Neural cell (in vitro differentiated cells): ENCODE data around the gene METTL1. TPM values are rescaled to one million over a fixed set of nuclear protein-coding genes. Genes with fewer than 3 reads are reported as not detected.

Source experiments
- H2AFZ ChIP-seq: fragments of 200-600, 300-800 bp; sonication (generic), shearing (Covaris generic); 2 replicates; pipeline ENCODE4 v1.6.0; 2014; ENCODE audit warnings: low read depth, mild to moderate bottlenecking, antibody characterized with exemption, low read length, moderate library complexity
- H3F3A ChIP-seq: fragments of 200-600 bp; shearing (Covaris generic); 2 replicates; pipeline ENCODE4 v1.6.1; 2016; ENCODE audit warnings: mild to moderate bottlenecking, moderate library complexity, mixed read lengths, antibody characterized with exemption, low read length; ENCODE audit not compliant: insufficient read depth, poor library complexity, severe bottlenecking
- H3K27ac ChIP-seq: fragments of 200-600, 300-800 bp; sonication (generic), shearing (Covaris generic); 2 replicates; pipeline ENCODE4 v1.5.1; 2014; ENCODE audit warnings: mild to moderate bottlenecking, low read length, moderate library complexity
- H3K27me3 ChIP-seq: fragments of 300-800, 200-600 bp; sonication (generic), shearing (Covaris generic); 2 replicates; pipeline ENCODE4 v1.6.0; 2014; ENCODE audit warnings: mild to moderate bottlenecking, low read depth, low read length, moderate library complexity; ENCODE audit not compliant: insufficient read depth
- H3K36me3 ChIP-seq: fragments of 300-800, 200-600 bp; sonication (generic), shearing (Covaris generic); 2 replicates; pipeline ENCODE4 v1.5.1; 2014; ENCODE audit warnings: mild to moderate bottlenecking, antibody characterized with exemption, low read length, moderate library complexity; ENCODE audit not compliant: insufficient read depth
- H3K4me2 ChIP-seq: fragments of 300-800, 200-600 bp; sonication (generic), shearing (Covaris generic); 2 replicates; pipeline ENCODE4 v1.6.0; 2014; ENCODE audit warnings: mild to moderate bottlenecking, low read length
- H3K4me3 ChIP-seq: fragments of 300-800, 200-600 bp; sonication (generic), shearing (Covaris generic); 2 replicates; pipeline ENCODE4 v1.5.1; 2014; ENCODE audit warnings: mild to moderate bottlenecking, low read length, moderate library complexity
- H3K79me2 ChIP-seq: fragments of 200-600 bp; shearing (Covaris generic); replicated peaks from 2 replicates; pipeline ENCODE4 v1.6.0; 2014; ENCODE audit warnings: mild to moderate bottlenecking, low read length, moderate library complexity; ENCODE audit not compliant: insufficient read depth
- H3K9ac ChIP-seq: fragments of 300-800, 200-600 bp; sonication (generic), shearing (Covaris generic); 2 replicates; pipeline ENCODE4 v1.6.1; 2016; ENCODE audit warnings: mild to moderate bottlenecking, low read length, mixed read lengths
- H3K9me2 ChIP-seq: fragments of 200-600 bp; shearing (Covaris generic); 2 replicates; pipeline ENCODE4 v1.6.1; 2016; ENCODE audit warnings: mild to moderate bottlenecking, low read length, mixed read lengths; ENCODE audit not compliant: insufficient read depth
- H3K9me3 ChIP-seq: fragments of 200-600, 300-800 bp; sonication (generic), shearing (Covaris generic); 2 replicates; pipeline ENCODE4 v1.6.1; 2016; ENCODE audit warnings: mild to moderate bottlenecking, mixed run types, low read length, moderate library complexity, mixed read lengths
- H4K20me1 ChIP-seq: fragments of 200-600 bp; shearing (Covaris generic); 2 replicates; pipeline ENCODE4 v1.6.1; 2016; ENCODE audit warnings: mild to moderate bottlenecking, mixed run types; ENCODE audit not compliant: insufficient read depth
- EP300 ChIP-seq: fragments of 450-650 bp; conservative IDR thresholded peaks from 2 replicates; pipeline ENCODE4 v1.6.1; 2014; ENCODE audit warnings: antibody characterized with exemption, mild to moderate bottlenecking, moderate library complexity; ENCODE audit not compliant: poor library complexity, severe bottlenecking
- EZH2 ChIP-seq: fragments of 200-600, 300-800 bp; shearing (Covaris generic), sonication (generic); IDR thresholded peaks from 2 replicates; pipeline ENCODE4 v1.6.1; 2014; ENCODE audit warnings: antibody characterized with exemption, low read length, borderline replicate concordance, mild to moderate bottlenecking; ENCODE audit not compliant: insufficient read depth, poor library complexity, severe bottlenecking
- MXI1 ChIP-seq: fragments of 450-650 bp; conservative IDR thresholded peaks from 2 replicates; pipeline ENCODE4 v1.6.1; 2014; ENCODE audit warnings: antibody characterized with exemption, mild to moderate bottlenecking; ENCODE audit not compliant: poor library complexity, severe bottlenecking
- POLR2AphosphoS5 ChIP-seq: IDR thresholded peaks from 2 replicates; pipeline ENCODE4 v1.6.1; 2012
- RAD21 ChIP-seq: fragments of 450-650 bp; conservative IDR thresholded peaks from 2 replicates; pipeline ENCODE4 v1.6.1; 2014; ENCODE audit warnings: antibody characterized with exemption, mild to moderate bottlenecking, moderate library complexity
- SMC3 ChIP-seq: fragments of 450-650 bp; conservative IDR thresholded peaks from 2 replicates; pipeline ENCODE4 v1.6.1; 2014; ENCODE audit warnings: antibody characterized with exemption, mild to moderate bottlenecking, moderate library complexity; ENCODE audit not compliant: poor library complexity
- TAF1 ChIP-seq: IDR thresholded peaks from 2 replicates; pipeline ENCODE4 v1.6.1; 2012; ENCODE audit warnings: low read depth
- polyA plus RNA-seq: library from polyadenylated mRNA; depleted of rRNA; stranded (reverse); fragments of >200 nt; gene quantifications from 2 replicates; pipeline ENCODE4 v1.2.3, GENCODE V29; 2014
- TF ChIP-seq, protein P1 (sequence below): fragments of 450-650 bp; IDR thresholded peaks from 2 replicates; pipeline ENCODE4 v1.5.1; 2014; ENCODE audit warnings: antibody characterized with exemption, mild to moderate bottlenecking, moderate library complexity; ENCODE audit not compliant: poor library complexity, severe bottlenecking

METTL1 gene
- polyA plus RNA-seq, 1 donor from 2014 or later, result 1.9 TPM

DNA sequence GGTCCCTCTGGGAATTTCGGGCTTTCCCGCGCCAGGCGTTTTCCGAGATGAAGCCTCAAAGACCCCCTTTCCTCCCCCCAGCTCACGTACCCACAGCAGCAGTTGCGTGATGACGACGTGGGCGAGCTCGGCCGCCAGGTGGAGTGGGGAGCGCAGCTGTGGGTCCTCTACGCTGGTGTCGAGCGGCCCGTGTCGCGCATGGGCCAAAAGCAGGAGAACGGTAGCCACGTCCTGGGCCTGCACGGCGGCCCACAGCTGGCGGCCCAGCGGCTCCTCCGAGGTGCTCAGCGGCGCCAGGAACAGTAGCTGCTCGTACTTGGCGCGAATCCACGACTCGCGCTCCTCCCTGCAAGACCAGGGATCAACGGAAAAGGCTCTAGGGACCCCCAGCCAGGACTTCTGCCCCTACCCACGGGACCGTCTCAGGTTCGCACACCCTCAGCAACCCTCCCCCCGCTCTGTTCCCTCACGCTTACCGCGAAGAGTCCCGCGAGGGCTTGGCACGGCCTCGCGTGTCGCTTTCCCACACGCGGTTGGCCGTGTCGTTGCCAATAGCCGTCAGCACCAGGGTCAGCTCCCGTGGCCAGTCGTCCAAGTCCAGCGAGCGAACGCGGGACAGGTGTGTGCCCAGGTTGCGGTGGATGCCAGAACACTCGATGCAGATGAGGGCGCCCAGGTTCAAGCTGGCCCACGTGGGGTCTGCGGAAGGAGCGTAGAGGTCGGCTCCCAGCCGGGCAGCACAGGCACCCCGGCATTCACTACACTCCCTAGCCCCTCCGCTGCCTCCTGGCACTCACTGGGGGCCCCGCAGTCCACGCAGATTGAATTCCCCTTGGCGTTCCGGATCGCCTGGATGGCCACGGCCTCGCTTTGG is 44.8 kb downstream of the METTL1 start:
- Histone ChIP-seq H4K20me1 (no peaks in the 10 kb centered on the region), H3F3A (no peaks in the 10 kb centered on the region), H3K9me2 (no peaks in the 10 kb centered on the region), H3K9ac (no peak overlapping the region), H3K36me3 (peaks cover 4% of the 10 kb centered on the region), H3K79me2 (no peaks in the 10 kb centered on the region), H3K27me3 (peaks cover 55% of the 10 kb centered on the region), H2AFZ (no peak overlapping the region), H3K27ac (no peak overlapping the region), H3K4me3 (peak overlapping the region; percentile 24), H3K9me3 (no peaks in the 10 kb centered on the region), H3K4me2 (no peak overlapping the region)
- no peak for TF ChIP-seq SMC3
- TF ChIP-seq, protein P1, sequence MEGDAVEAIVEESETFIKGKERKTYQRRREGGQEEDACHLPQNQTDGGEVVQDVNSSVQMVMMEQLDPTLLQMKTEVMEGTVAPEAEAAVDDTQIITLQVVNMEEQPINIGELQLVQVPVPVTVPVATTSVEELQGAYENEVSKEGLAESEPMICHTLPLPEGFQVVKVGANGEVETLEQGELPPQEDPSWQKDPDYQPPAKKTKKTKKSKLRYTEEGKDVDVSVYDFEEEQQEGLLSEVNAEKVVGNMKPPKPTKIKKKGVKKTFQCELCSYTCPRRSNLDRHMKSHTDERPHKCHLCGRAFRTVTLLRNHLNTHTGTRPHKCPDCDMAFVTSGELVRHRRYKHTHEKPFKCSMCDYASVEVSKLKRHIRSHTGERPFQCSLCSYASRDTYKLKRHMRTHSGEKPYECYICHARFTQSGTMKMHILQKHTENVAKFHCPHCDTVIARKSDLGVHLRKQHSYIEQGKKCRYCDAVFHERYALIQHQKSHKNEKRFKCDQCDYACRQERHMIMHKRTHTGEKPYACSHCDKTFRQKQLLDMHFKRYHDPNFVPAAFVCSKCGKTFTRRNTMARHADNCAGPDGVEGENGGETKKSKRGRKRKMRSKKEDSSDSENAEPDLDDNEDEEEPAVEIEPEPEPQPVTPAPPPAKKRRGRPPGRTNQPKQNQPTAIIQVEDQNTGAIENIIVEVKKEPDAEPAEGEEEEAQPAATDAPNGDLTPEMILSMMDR, result peak; percentile 36
- no peak for TF ChIP-seq TAF1
- no peak for TF ChIP-seq EZH2
- TF ChIP-seq POLR2AphosphoS5, result peak; percentile 3

DNA sequence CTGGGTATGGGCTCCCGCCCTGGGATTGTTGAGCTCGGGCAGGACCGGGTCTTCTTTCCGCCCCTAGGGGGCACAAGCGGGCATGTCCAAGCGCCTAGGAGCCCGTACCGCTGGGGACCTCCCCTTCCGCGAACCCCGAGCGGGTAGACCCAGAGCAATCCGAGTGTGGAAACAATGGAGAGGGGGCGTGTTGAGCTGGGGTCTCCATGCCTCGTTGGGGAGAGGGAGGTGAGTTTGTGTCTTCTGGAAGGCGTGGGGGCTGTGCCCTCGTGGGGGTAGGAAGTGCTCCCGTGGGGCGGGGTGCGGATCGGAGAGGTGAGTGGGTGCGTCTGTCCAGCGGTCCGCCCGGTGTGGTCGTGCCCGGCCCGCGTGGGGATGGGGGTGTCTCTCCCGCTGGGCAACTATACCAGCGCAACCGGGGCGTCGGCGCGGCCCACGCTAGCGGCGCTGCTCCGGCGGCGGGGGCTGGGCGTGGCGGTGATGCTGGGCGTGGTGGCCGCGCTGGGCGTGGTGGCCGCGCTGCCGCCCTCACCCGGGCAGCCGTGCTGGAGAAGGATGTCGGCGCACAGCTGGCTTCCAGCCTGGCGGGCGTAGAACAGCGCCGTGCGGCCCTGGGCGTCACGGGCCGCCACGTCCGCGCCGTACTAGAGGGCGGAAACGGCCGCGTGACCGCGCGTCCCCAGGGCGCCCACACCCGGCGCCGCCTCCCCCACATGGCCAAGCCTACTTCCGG is 45.6 kb downstream of the METTL1 start:
- H3K27ac ChIP-seq, result no peak overlapping the region
- H3K36me3 ChIP-seq, result peaks cover 4% of the 10 kb centered on the region
- H3K9me2 ChIP-seq, result no peaks in the 10 kb centered on the region
- no peak overlapping the region for H3K9ac ChIP-seq
- no peak overlapping the region for H3K4me2 ChIP-seq
- no peaks in the 10 kb centered on the region for H4K20me1 ChIP-seq
- H3K9me3 ChIP-seq, result no peaks in the 10 kb centered on the region
- H3F3A ChIP-seq, result no peaks in the 10 kb centered on the region
- H3K79me2 ChIP-seq, result no peaks in the 10 kb centered on the region
- H3K27me3 ChIP-seq, result peaks cover 51% of the 10 kb centered on the region
- no peak for TF ChIP-seq MXI1
- no peak for TF ChIP-seq SMC3
- TF ChIP-seq POLR2AphosphoS5, result no peak
- TF ChIP-seq, protein P1, result peak; percentile 66
- TF ChIP-seq EP300, result no peak
- TF ChIP-seq EZH2, result no peak
- peak; percentile 21 for TF ChIP-seq RAD21
- H2AFZ ChIP-seq, result no peak overlapping the region
- peak overlapping the region; percentile 24 for H3K4me3 ChIP-seq
